NCI-H1048 (cell line): ENCODE measurements around the gene LSM14B.

ENCODE experiments used
- DNase-seq: peaks from one replicate; lab custom pipeline; 2025; lab: John Stamatoyannopoulos, UW

Gene LSM14B

DNA sequence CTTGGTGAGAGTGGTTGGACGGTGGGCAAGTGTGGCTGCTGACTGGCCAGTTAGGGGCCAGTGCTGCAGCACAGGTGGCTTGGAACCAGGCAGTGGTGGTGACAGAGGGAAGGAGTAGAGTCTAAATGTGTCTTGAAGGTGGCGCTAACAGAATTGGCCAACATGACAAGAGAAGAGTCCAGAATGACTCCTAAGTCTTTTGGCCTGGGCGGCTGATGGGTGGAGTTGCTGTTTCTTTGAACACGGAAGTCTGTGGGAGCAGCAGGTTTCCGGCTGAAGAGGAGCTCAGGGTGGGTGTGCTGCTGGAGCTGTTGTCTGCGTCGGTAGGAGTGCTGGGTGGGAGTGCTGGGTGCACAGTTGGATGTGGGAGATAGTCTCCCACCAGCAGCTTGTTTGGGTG is 10.1 kb downstream of the LSM14B start:
- no peak for DNase-seq

DNA sequence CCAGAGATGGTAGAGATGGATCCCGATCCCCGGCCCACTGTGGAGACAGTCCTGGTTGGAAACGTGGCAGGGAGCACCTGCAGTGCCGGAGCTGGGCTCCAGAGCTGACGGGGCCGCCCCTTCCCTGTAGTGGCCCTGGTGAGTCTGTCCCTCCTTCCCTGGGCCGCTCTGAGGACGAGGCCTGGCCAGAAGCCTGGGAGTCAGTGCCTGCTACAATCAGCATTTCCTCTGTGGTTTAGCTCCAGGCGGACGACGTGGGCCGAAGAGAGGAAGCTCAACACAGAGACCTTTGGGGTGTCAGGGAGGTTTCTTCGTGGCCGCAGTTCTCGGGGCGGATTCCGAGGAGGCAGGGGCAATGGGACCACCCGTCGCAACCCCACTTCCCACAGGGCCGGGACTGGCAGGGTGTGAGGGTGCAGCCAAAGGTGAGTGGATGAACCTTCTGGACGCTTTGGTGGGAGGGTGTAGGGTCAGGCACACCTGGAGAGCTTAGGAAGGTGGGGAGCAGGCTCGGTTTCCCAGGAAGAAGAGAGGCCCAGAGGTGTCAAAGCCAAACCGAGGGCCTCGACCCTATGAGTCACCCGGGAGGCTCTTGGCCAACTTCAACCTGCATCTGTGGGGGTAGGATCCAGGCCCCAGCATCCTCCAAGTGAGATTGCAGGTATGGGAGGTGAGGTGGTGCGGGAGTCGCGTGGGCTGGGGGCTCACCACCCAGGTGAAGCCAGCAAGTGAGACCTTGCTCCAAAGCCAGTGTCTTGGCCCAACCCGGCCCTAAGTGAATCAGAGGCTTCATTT is 11.0 kb downstream of the LSM14B start:
- no peak for DNase-seq

- DNase-seq: no peak
These were observed 11.6 kb downstream of the LSM14B start for GRCh38 chr20:62133864-62134263.

DNA sequence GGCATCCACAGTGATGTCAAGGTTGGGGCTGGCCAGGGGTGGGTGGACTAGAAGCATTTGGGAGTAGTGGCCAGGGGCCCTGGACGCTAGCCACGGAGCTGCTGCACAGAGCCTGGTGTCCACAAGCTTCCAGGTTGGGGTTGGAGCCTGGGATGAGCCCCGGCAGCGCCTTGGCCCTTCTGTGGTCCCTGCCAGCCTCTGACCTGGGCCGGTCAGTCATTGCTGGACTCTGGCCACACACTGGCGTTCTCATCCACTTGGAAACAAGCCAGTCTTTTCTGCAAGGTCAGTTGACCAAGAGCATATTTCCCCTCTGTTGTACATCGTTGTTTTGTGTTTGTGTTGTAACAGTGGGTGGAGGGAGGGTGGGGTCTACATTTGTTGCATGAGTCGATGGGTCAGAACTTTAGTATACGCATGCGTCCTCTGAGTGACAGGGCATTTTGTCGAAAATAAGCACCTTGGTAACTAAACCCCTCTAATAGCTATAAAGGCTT is 12.5 kb downstream of the LSM14B start:
- no peak for DNase-seq

DNA sequence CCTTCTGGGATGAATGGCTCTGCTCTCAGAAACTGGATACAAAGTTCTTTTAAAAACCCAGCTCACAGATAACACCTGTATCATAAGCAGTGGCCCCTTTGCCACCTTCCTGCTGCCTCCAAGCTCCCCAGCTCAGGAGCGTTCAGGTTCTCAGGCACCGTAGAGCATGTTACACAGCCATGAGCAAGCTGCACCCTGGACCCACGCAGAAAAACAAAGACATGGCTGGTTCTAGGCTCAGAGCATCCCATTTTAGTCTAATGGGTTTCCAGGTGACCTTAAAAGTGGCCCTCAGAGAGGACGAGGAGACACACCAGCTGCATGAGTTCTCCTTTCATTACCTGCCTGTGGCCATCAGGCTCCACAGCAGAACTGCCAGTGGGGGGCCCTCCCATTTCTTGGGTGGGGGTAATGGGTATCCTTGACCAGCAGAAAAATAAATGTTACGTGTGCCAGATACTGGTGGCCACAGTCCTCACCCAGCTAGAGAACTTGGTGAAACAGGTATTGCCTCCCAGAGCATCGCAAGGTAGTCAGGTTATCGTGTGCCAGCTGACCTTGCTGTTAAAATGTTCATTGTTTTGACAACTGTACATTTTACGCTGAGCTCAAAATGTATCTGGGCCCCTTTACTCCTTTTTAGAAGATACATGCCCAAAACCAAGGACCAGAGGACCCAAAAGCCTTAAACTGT is 13.4 kb downstream of the LSM14B start:
- no peak for DNase-seq

- DNase-seq: no peak
These were observed 14.2 kb downstream of the LSM14B start for GRCh38 chr20:62136283-62137091.

GRCh38 chr20:62137092-62137384 is 14.8 kb downstream of the LSM14B start:
- no peak for DNase-seq

DNA sequence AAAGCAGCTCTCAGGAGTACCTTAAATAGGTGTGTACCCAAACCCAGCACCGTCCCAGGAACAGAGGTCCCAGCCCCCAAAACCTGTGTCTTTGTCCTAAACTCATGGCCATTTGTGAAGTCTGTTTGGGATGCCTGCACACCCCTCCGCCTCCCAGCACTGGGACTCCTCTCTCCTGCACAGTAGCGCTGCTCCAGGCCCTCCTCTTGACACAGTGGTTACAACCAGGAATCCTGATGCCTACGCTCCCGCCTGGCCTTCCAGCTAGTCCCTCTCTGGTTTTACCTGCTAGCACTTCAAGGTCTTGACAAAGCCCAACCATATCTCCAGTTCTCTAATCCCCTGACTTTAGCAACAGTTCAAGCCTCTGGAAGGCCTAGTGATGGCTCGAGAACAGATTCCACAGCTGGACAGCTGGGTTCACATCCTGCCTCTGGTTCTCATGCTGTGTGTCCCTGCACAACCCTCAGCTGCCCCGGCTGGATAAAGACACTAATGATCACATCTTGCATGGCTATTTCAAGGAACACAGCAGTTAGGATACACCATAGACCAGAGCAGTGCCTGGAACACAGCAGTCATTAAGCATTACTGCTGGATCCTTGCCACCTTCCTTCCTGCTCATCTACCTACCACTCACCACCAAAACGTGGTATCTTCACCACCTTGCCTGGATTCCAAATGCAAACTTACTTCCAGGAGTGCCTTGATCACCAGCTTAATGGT is 15.4 kb downstream of the LSM14B start:
- DNase-seq: no peak

GRCh38 chr20:62138204-62138543 is 15.9 kb downstream of the LSM14B start:
- DNase-seq: no peak

GRCh38 chr20:62138912-62139311 is 16.6 kb downstream of the LSM14B start:
- DNase-seq: no peak

DNA sequence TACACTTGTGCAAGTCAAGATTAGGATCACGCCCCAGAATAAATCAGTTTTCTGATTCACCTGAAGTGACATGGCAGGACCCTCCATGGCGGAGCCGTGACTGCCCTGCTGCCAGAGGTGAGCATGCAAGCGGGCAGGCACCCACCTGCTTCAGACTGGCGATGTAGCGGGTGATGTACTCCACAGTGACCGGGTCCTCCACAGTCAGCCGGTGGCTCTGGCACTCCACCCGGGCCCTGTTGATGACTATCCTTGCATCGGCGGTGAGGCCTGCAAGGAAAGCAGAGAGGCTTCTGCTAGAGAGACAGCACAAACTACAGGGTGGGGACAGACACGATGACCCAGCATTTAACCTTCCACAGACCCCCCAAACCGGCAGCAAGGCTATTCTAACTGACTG is 17.4 kb downstream of the LSM14B start:
- DNase-seq: no peak

DNA sequence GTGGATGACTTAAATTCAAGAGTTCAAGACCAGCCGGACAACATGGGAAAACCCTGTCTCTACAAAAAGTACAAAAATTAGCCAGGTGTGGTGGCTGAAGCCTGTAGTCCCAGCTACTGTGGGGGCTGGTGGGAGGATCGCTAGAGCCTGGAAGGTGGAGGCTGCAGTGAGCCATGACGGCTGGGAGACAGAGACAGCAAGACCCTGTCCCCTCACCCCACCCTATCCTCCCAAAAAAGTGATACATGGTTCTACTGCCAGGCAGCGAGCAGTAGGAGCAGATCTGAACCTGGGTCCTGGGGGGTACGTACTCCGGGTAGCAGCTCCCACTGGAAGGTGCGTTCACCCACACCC is 18.7 kb downstream of the LSM14B start:
- DNase-seq: no peak

DNA sequence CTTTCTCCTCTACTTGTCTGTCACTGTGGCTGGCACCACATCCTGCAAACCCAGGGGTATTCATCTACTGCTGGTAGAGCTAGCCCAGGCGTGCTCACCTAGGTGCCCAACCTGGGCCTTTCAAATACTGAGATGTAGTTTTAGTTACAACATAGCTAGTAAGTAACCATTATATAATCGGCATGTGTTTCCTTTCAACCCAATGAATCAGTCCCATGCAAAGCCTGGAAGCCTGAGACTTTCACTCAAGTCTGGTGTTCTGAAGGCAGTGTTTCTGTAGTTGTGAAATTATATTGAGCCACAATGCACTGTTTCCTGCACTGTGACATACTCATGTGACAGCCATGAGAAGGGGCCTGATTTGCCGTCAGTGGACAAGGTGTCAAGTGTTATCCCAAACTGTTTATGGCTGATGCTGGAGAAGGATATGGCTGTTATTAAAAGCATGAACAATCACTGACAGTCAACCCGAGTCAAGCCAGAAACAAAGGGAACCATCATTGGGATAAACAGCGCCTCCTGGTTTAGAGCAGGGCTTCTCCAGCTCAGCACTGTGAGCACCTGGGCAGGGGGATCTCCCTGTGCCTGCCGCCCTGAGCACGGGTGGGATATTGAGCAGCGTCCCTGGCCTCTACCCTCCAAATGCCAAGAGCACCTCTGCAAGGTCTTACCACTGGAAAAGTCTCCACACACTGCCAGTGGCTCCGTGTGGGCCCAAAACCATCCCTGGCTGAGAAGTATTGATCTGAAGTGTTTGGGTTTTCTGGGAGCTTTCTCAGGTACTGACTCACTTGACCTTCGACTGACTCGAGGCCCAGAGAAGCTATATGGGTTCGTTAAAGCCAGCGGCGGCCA is 19.3 kb downstream of the LSM14B start:
- no peak for DNase-seq

DNA sequence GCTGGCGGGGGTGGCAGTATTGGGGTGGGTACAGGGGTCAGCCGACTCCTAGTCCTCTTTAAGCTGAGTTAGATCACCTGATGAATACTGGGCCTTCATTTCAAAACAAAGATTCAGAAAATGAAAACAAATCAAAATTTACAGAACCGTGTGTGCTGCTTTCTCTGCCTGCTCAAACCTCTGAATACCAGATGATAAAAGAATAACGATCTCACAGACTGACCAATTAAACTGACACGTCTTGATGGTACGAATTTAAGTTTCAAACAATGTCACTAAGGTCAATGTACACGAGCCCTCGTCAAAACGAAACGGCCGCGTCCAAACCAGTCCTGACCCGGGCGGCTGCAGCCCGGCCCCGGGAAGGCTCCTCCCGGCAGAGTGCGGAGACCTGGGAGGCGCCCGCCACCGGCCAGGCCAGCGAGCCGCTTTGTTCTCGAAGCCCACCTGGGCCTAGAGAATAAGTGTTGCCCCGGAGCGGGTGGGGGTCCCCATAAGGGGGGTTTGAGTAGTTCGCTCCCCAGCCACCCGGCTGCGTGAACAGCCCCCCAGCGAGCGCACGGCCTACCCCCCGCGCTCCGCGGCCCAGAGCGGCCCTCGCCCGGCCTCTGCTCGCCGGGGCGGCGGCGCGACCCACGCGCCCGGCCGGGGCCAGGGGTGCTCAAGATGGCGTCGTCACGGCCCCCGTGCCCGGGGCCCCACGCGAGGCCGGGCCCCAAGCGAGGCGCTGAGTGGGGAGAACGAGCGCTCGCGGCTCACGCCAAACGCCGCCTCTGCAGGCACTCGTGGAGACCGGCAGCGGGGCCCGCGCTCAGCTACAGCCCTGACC is 20.2 kb downstream of the LSM14B start:
- DNase-seq: no peak

DNA sequence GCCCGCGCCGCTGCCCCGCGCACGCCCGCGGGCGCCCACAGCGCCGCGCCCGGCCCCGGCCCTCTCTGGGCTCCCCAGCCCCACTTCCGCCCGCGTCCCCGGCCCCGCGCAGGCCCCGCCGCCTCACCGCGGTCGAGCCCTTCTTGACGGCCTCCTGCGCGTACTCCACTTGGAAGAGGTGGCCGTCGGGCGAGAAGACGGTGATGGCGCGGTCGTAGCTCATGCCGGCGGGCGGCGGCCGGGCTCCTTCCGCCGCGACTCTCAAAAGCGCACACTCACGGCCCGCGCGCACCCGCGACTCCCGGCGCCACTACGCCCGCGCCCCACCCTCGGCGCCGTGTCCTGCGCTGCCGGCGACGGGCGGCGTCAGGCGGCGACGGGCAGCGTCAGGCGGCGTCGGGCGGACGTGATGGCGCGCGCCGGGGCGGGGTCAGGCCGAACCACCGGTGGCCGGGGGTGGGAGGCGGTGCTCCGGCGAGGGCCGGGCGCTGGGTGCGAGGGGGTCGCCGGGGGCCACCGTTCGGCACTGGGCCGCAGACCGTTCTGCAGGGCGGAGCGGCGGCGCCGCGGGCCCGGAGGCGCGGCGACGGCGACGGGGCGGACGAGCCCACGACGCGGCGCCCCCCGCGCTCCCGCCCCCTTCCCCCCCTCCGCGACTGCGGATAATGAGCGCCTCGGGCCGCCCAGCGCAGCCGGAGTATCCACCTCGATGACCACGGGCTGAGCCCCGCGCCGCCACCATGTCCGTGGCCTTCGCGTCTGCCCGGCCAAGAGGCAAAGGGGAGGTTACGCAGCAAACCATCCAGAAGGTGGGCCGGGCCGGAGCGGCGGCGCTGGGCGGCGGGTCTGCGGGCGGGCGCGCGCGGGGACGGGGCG is 21.0 kb downstream of the LSM14B start, which contains the start of the genes PSMA7 and SS18L1:
TSS of gene PSMA7 (minus strand) at position 314 of the 876 bp plus-strand sequence. CDS start at position 223, 91 bp downstream.
TSS of gene SS18L1 (plus strand) at position 689 of the 876 bp plus-strand sequence. CDS start at position 741, 52 bp downstream.
- peak; percentile 67 for DNase-seq

GRCh38 chr20:62143957-62144825 is 21.9 kb downstream of the LSM14B start:
- peak; percentile 3 for DNase-seq

DNA sequence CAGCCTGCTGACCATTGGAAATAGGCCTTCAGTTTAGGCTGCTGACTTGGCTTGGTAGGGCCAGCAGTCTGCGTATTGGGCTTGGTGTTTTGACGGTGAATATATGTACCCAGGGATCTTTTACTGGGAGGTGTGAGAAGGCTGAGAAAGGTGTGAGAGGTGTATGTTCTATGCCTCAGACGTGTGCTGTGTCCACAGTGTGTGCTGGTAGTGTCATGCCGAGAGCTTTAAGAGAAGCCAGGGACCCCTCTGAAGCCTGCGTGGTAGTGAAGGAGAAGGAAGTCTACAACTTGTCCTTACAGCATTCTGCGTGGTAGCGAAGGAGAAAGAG is 23.4 kb downstream of the LSM14B start:
- no peak for DNase-seq

DNA sequence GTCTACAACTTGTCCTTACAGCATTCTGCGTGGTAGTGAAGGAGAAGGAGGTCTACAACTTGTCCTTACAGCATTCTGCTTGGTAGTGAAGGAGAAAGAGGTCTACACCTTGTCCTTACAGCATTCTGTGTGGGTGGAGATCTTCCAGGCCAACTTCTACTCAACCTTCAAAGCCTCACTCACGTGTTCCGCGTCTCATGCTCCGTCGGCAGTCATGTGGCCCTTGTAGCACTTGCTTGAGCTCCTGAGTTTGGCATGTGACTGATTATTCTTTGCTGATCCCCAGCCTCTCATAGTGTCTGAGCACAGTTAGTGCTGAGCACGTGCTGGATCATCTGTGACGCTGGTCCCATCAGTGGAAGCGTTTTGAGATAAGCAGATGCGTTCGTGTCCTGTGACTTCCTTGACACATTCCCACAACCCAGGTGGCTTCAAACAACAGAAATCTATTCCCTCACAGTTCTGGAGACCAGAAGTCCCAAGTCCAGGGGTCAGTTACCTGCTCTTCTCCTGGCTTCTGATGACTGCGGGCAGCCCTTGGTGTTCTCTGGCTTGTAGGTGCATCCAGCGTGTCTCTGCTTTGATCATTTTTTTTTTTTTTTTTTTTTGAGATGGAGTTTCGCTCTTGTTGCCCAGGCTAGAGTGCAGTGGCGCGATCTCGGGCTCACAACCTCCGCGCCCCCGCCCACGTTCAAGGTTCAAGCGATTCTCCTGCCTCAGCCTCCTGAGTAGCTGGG is 23.9 kb downstream of the LSM14B start:
- DNase-seq: no peak
